AG09319 (cell line): ENCODE results near the gene HOXA10.

Source experiments
- DNase-seq: peaks from one replicate; pipeline ENCODE4 v3.0.0-alpha.2; 2010; ENCODE audit warnings: low read depth; ENCODE audit errors: extremely low read depth
- CTCF ChIP-seq: IDR thresholded peaks from 2 replicates; pipeline ENCODE4 v1.5.1; 2011; ENCODE audit warnings: low read depth, mild to moderate bottlenecking, inconsistent platforms, low read length, moderate library complexity

The HOXA10 gene

GRCh38 chr7:27140126-27140857 is 33.8 kb downstream of the HOXA10 start:
- no peak for DNase-seq
- no peak for TF ChIP-seq CTCF

- TF ChIP-seq CTCF = no peak
Observed at GRCh38 chr7:27139334-27140125, 34.6 kb downstream of the HOXA10 start.

DNA sequence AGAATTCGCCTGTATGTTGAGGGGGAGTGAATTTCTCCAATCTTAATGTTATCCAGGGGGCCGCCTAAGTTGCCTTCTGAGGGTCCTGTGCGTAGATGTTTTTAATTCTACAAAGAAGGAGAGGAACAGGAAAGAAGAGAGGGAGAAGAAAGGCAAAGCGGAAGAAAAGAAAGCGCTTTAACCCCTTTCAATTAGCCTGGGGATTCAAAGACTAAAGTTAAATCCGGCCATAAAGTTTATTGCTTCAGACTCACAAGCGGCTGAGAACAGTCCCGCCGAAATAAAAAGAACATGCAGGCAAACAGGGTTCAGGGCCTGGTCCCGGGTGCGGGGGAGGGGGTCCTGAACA is 35.2 kb downstream of the HOXA10 start:
- no peak for DNase-seq
- TF ChIP-seq CTCF = no peak

More at GRCh38 chr7:27139334-27140125, 34.6 kb downstream of the HOXA10 start:
- DNase-seq = no peak

GRCh38 chr7:27138472-27138871 is 35.6 kb downstream of the HOXA10 start:
- TF ChIP-seq CTCF = no peak
- DNase-seq = no peak

DNA sequence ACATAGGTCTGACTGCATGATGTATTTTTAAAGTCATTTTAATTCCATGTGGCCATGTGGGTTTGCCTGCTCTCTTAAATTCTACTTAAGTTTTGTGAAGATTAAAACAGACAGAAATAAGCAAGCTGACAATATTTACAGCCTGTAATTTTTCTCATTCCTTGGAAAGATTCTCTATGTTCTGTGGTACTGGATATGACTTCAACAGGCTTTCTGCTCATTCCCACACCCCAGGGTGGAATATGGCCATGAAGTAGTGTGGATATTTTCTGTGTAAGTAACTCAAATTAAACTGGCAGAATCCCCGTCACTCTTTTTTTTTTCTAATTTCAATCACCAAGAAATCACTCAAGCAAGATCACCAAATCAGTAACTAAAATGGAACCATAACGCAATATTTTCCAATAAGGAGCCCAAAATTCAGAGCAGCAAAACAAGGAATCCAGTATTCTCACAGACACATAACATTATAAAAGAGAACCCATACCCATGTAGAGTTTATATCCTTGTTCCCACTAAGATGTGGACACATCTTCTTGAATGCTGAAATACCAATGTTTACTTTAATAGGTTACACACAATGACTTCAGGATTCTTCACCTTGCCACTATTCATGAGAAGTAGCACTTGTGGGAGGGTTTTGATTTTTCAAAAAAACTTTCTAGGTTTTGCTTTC is 36.3 kb downstream of the HOXA10 start:
- TF ChIP-seq CTCF = no peak
- DNase-seq = no peak

DNA sequence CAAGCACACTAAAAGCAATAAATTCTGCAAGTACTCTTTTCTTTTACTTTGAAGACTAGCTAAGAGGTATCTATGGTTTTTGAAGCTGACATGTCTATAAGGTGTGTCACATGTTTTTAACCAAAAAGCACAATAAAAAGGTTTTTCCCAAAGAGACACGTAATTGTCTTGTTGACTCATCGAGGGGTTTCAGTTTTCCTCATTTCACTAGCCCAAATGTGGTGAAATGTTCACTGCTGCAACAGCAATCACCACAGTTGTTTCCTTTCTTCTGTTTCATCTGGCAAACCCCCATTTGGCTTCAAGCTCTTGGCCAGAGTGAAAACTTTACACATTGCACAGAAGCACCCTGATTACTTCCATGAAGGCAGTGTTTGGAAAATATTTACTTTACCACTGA is 39.7 kb downstream of the HOXA10 start:
- no peak for DNase-seq
- TF ChIP-seq CTCF = no peak
